ENCODE data around the gene TRIM14. TPM values are rescaled to one million over a fixed set of nuclear protein-coding genes. Genes with fewer than 3 reads are reported as not detected.

TRIM14 gene
- total and polyA plus RNA-seq, 2 of the 13 experiments (the other 11 are each of a cell fraction or from before 2014, with no cell fraction given) = 9.2 to 13.0 TPM

DNA sequence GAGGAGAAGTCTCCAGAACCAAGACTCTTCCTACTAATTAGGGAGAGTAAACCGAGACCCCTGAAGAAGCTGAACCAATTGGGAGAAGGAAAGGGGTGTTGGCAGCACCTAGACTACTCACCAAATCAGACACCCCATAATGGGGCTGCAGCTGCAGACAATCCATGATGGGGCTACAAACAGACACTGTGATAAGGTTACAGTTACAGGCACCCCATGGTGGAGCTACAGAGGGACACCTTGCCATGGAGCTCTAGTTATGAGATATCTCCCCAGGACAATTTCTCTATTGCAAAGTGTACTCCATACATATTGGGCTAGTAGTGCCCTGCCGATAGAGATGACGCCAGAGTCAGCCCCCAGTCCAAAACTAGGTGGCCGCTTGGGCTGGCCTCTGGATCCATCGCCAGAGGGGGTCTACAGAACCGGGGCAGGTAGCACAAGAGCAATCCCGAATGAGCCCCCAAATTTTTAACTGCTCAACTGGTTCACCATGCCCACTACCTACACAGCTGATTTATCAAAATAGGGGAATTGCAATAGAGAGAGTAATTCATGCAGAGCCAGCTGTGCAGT is 64.6 kb downstream of the TRIM14 start (continued):
- TF ChIP-seq KDM2A (CRISPR knock-in tag; IDR thresholded peaks at IDR 0.05; ENCODE audit: borderline replicate concordance, low read depth) = no peak
- TF ChIP-seq POLR2A (IDR thresholded peaks at IDR 0.05; ENCODE audit: insufficient read depth in 1 of 2, low read depth in 2 of 2, low read length in 2 of 2) = no peak
- TF ChIP-seq TBX2 (CRISPR knock-in tag; IDR thresholded peaks at IDR 0.05; ENCODE audit: borderline replicate concordance) = no peak

DNA sequence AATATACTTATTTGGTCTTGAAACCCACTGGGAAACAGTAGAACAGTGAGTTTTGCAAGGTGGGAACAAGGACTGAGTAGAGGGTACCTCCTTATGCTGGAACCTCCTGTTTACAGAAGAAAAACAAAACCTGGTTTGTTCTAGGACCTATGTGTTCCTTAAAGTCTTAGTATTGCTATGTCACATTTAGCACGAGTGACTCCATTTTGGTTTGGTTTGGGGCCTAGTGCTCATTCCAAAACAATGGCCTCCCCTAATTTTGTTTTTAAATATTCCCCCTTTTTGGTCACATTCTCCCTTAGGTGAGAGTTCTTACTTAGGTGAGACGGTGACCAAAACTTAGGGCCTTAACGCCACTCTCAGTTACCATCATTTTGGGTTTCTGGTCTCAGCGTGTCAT is 68.7 kb downstream of the TRIM14 start:
- intact Hi-C loops (cut with micrococcal nuclease; ENCODE audit: unreplicated experiment) = no loop called here
- Histone ChIP-seq H3K4me2 (ENCODE audit: low read depth, low read length) (no peak overlapping the region), H3K4me3 (replicated peaks in 1 of 3; ENCODE audit: insufficient read depth in 1 of 3, low read depth in 2 of 3, low read length in 3 of 3) (no peak overlapping the region), H3K9ac (ENCODE audit: insufficient read depth, low read depth, low read length) (no peak overlapping the region), H3K9me3 (ENCODE audit: low read length) (no peaks in the 10 kb centered on the region), H3K27ac (ENCODE audit: extremely low read length, insufficient read depth, low read length) (no peak overlapping the region), H3K27me3 (ENCODE audit: control insufficient read depth in 1 of 2, insufficient read depth in 2 of 2, low read length in 2 of 2) (no peaks in the 10 kb centered on the region), H3K36me3 (replicated peaks in 1 of 2; ENCODE audit: control insufficient read depth in 1 of 2, insufficient read depth in 2 of 2, low read length in 2 of 2) (no peaks in the 10 kb centered on the region), H3K4me1 (ENCODE audit: insufficient read depth, low read length) (peaks cover 20% of the 10 kb centered on the region), H3K79me2 (ENCODE audit: insufficient read depth, low read length) (peaks cover 20% of the 10 kb centered on the region), H4K20me1 (ENCODE audit: insufficient read depth, low read length) (no peaks in the 10 kb centered on the region), H2AFZ (ENCODE audit: low read length) (no peak overlapping the region)
- ATAC-seq (no peak), FAIRE-seq (no peak), DNase-seq (ENCODE audit: low spot score) (no peak)
- in situ Hi-C loops (cut with HindIII; ENCODE audit: extremely low pct_ligation_motif_present, low pct_unique_long_range_greater_than_20kb) = no loop called here
- 83% methylated on average over 4 of the region's 4 CpGs for WGBS (ENCODE audit: low lambda C conversion rate)
- no TSS peak for BruUV-seq (replicated peaks)
- CTCF ChIA-PET (ENCODE audit: low intra/inter-chr PET ratio, low total read pairs) = no interaction called here
- POLR2A ChIA-PET = no interaction called here
- TF ChIP-seq ZHX2 (IDR thresholded peaks at IDR 0.05; ENCODE audit: low read depth) (no peak), ZHX2 (CRISPR knock-in tag; IDR thresholded peaks at IDR 0.05; ENCODE audit: borderline replicate concordance) (no peak), MBNL3 (CRISPR knock-in tag; conservative IDR thresholded peaks at IDR 0.05) (no peak), HNRNPUL1 (IDR thresholded peaks at IDR 0.05; ENCODE audit: low read depth, low read length) (no peak), ZNF713 (CRISPR knock-in tag; IDR thresholded peaks at IDR 0.05) (no peak), MED8 (CRISPR knock-in tag; IDR thresholded peaks at IDR 0.05; ENCODE audit: insufficient replicate concordance) (no peak), SPEN (CRISPR knock-in tag; IDR thresholded peaks at IDR 0.05; ENCODE audit: low read depth) (no peak), ZNF644 (CRISPR knock-in tag; IDR thresholded peaks at IDR 0.05; ENCODE audit: low read depth) (no peak), ZBTB20 (CRISPR knock-in tag; IDR thresholded peaks at IDR 0.05; ENCODE audit: borderline replicate concordance, low read depth) (no peak), ETS1 (CRISPR knock-in tag; IDR thresholded peaks at IDR 0.05) (no peak), TGIF2 (CRISPR knock-in tag; IDR thresholded peaks at IDR 0.05) (no peak), ZMYM4 (CRISPR knock-in tag; IDR thresholded peaks at IDR 0.05) (no peak), DNMT3B (CRISPR knock-in tag; conservative IDR thresholded peaks at IDR 0.05) (no peak), FOXK2 (IDR thresholded peaks at IDR 0.05) (no peak), ZNF343 (CRISPR knock-in tag; IDR thresholded peaks at IDR 0.05) (no peak)

Data from HepG2 (cell line).